Activated naive CD4-positive, alpha-beta T cell treated with anti-CD3 and anti-CD28 coated beads, Interleukin-2, amount 50 U/mL, for 16 hours (primary cell): ENCODE results near the gene FMO1.

Experiments used
- DNase-seq: peaks from one replicate; pipeline ENCODE4 v3.0.0-alpha.2; 2020

The FMO1 gene

DNA sequence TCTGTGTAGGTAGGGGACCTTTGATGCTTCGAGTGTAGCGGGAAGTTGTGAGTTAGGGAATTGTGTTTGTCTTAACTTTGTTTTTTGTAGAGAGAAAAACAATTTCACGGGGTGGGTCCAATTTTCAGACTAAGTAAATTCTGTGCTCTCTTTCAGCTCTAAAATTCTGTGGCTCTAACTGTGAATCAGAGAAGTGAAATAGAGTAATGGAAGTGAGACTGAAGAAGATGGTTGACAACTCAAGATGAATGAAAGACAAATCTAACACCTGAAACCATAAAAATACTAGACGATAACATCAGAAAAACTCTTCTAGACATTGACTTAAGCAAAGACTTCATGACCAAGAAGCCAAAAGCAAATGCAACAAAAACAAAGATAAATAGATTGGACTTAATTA is 4.4 kb upstream of the FMO1 start:
- no peak for DNase-seq

DNA sequence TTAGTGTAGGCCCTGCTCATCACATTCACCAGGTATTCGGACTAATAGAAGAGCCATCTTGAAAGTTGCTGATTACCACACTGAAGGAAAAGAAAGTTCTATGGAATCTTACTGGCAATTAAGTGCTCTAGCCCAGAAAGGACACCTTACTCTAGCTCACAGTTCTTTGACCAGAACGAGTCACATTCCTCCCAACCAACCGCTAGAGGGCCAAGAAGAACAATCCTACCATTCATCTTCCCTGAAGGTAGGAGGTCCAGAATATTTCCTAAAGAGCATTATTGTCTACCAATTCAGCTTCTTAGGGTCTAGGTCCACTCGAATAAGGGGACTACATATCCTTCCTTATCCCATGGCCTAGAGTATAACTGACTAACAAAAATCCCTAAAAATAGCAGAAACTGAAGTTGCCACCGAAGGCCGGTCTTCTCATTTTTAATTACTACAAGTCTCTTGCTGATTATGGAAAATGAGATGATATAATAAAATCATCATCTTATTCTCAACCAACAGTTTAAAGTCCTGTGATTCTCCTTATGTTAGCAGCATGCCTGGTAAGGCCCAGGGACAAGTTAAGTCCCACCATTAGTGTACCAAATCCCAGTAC is 2.7 kb upstream of the FMO1 start:
- DNase-seq = no peak

DNA sequence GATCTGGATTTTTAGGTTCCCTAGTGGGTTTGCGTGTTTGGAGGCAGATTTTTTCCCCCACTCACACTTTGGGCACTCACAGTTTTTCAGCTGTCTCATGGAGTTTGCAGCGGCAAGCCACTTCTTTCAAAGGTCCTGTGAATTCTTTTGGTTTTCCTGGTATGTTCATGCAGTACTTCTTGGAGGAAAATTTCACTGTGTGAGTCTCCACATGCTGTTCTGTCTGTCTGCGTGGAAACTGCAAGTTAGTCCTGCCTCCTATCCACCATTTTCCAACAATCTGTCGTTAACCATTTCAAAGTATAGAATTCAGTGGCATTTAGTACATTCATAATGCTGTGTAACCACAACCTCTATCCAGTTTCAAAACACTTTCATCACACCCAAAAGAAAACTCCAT is 793 bp upstream of the FMO1 start:
- DNase-seq = no peak

DNA sequence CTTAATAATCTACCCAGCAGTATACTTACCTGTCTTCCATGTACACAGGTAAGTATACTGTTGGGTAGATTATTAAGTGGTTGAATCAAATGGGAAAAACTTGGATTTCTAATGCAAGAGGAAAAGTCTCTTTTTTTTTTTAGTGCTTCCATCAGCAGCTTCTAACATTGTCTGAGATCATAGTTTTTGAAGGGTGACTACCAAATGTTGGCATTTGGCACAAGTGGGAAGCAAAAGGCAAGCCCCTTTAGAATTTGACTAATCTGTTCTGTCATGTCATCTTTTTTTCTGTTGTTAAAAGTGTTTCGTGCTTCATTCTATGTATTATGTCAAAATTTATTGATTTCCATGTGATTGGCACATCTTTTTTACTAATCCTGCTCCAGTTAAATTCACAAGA is 547 bp downstream of the FMO1 start:
- DNase-seq = no peak

DNA sequence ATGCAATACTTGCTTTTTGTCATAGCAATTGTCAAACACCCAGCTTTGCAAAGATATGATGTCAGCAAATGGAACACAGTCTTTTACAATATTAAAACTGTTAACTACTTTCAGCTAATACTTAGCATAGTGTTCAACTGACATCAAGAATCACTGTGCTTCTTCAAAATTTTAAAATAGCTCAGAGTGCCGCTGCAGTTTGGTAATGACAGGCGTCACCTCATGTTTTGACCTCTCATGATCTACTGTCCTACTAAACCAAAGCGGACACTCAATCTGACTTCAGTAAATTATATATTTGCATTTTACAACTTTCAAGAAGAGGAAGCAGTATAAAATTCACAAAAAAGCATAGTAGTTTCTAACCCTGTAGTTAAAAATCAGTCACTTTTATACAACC is 2.0 kb downstream of the FMO1 start:
- DNase-seq = no peak

DNA sequence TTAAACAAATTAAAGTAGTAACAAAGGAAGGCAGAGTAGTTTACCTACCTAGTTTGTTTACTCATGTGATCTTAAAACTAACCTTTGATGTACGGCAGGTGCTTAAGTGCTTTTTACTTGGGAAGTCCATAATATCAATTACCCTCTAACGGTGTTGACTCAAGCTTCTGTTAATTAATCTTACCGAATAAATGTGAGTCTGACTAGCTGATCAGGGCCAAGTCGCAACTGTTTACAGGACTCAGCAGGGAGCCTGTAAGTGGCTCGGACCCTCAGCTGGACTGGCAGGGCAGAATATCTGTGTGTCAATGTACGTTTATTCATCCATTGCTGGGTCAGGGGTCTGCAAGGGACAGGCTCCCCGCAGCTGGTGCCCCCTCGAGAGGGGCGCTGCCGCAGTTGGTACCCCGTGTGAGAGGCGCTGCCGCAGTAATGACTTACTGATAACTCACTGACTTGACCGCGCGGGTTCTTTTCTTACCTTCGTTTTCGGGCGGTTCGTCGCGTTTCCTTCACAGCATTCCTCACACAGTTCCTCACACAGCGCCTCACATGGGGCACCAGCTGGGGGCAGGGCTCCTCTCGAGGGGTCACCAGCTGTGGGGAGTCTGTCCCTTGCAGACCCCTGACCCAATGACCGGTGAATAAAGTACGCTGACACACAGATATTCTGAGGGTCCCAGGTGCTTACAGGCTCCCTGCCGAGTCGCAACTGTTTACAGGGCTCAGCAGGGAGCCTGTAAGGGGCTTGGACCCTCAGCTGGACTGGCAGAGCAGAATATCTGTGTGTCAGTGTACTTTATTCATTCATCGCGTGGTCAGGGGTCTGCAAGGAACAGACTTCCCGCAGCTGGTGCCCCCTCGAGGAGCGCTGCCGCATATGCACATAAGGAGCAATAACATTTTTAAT is 3.0 kb downstream of the FMO1 start:
- DNase-seq = peak; percentile 22

DNA sequence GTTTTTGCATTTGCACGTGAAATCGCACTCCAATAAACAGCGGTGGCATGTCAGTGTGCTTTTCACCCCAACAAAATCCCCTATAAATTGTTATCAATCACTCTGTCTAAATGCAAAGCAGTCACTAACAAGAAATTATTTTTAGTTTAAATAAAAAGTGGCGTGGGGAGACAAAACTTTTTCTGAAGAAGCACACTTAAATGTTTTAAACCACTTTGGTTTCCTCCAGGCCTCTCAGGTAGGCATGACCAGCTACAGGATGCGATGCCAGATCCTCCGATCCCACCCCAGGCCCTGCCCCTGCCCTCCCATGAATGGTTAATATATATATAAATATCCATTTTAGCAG is 3.6 kb downstream of the FMO1 start:
- DNase-seq = no peak

DNA sequence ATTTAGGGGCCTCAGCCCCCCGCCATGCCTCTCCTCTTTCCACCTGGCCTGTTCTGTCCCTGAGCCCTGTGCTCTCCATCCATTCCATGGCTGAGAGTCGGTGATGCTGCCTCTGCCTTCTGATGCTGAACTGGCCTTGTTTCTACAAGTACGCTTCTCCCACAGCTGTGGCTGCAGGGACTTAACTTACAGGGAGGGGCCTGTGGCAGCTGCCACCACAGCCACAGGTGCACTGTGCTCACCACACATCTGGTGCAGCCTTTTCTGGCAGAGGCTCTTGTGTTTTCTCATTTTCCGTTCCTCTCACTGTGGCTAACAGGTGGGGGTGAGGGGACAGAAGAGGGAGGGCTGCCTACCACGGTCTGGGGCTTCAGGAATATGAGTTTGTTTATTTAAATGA is 4.2 kb downstream of the FMO1 start:
- no peak for DNase-seq

DNA sequence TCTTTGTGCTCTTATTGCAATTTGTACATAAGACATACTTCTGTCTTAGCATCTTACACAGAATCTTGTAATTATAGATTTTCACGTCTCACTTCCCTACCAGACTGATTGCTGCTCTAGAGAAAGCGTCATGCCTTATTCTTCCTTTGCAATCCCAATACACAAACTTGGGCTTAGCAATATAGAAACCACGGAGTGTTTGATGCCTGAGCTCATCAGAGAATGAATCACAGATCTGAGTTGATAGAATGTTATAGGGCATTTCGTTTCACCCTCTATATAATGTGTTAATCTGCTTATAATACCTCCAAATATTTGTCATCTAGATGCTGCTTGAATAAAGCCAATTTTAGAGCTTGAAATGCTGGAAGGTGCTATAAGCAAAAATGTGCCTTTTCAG is 6.6 kb downstream of the FMO1 start:
- DNase-seq = no peak

DNA sequence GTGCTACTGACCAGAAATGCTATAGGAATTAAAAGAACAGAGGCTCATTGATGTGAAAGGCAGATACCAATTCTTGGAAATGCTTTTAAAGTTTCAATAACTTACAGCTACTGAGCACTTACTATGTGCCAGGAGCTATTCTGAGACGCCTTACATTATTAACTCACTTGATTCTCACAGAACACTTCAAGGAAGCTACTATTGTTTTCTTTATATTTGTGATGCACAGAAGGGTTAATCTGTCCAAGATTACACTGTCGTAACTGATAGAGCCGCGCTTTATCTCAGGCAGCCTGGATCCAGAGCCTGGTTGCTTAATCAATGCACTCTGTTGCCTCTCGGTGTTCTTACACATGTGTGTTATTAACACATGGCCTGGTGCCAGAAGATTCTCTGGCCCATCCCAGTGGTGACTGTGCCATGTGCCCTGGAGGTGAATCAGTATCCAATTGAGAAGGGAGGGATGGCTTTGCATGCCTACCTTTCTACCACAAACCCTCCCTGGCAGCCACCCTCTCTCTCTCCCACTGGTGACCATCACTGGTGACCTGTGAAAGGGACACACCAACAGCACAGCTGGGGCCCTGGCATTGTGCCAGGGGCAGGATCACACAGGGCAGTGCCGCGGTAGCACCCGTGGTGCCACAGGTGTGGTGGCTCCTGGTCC is 8.8 kb downstream of the FMO1 start:
- DNase-seq = no peak

DNA sequence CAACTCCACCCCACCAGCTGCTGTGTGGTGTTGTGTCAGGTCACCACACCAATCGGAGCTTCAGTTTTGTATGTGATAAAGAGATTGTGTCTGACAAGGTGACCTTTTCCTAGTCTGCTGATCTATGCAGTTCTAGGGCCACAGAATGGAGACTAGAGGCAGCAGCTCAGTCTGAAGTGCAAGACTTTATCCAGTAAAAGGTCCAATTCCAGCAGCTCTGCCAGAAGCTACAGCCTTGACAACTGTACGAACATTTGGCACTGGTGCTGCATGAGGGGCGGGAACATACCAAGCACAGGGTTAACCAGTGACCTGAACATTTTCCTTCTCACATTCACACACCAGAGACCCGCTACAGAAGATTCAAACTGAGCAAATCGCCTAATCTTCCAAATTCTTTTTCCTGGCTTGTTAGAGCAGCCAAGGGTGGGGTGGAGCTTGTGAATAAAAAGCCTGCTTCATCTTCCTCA is 9.3 kb downstream of the FMO1 start:
- no peak for DNase-seq

DNA sequence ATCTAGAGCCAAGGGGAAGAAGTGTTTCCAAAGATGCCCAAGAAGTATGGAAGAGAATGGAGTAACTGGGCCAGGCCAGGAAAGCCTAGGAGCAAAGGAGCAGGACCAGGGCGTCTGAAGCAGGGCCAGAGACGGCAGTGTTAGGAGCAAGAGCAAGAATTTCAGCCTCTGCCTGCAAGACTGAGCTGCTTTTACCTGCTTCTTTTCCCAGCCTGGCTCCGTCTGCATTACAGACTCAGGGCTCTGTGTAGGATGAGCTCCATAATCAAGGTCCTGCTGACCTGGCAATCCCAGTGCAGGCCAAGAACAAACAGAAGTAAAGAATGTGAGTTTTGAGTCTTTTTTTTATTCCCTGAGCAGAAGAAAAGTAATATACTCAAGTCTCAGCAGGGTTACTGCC is 10.1 kb downstream of the FMO1 start:
- no peak for DNase-seq

DNA sequence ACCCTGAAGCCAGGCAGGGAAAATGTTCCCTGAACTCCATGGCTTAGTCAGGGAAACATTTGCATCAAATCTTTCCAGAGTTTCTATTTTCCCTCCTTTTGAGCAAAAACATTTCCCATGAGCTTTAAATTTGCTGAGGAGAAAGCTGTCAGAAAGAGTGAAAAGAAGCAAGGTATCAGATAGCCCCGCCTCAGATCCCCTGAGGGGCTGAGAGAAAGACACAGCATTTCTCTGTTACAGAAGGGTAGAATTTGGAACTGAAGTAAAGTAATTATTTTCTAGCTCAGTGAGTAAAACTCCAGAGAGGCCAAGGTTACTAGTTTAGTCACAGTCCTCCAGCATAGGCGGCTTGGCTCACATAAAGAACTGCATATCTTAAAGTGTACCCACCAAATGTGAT is 10.6 kb downstream of the FMO1 start:
- no peak for DNase-seq

DNA sequence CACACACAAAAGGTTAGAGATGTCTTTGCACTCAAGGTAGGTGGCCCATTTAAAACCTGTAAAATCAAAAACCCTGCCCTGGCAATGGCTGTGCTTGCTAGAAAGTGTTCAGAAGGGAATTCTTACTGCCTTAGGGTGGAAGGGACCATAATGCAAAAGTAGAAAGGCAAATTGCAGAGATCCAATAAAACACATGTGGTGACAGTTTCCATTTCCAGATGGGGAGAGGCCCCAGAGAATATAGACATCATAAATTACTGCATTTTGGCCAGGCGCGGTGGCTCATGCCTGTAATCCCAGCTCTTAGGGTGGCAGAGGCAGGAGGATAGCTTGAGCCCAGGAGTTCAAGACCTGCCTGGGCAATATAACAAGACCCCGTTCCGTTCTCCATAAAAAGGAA is 13.0 kb downstream of the FMO1 start:
- no peak for DNase-seq

DNA sequence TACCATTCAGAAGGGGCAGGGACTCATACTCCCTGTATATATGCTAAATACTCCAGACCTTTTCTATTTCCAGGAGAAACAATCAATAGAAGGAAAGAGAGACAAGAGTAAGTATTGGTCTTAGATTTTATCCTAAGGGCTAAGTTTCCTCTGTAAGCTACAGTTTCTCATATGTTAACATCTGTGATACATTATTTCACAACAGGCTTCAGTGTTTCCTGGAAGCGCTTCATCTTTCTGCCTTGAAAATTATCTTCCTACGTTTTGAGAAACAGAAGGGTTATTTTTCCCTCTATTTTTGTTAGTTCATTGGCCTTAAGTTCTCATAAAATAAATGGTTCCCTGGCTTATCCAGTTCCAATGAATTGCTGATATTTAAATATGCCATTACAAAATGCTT is 15.6 kb downstream of the FMO1 start:
- DNase-seq = no peak

DNA sequence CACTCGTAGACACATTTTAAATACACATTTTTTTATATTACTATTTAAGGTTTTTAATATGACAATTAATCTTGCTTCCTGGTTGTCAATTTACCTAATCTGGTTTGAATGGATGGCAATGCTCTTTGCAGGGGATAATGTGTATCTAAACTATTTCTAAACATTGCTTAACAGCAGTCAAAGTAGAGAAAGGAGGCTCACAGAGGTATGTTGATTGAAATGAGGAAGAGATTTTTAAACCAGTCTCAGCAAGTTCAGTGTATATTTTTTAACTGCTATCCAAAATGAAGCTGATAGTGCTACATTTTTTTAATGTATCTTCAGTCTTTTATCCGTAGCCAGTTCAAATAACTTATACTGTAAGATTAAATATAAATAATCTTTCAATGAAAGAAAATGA is 17.4 kb downstream of the FMO1 start:
- no peak for DNase-seq

DNA sequence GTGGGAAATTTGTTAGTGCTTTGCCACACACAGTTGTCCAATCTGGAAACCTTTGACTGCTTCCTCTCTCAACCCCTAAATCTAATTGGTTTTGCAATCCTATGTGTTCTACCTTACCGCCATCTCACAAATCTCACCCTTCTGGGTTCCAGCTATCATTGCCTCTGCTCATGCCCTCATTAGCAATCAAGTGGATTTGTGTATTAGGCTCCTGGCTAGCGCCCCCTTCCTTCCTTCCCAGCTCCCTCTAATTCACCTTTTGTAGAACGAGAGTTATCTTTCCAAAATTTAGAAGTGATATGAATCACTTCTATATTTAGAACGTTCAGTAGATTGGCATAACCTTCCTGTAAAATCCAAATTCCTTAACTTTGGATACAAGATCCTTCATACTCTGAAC is 18.6 kb downstream of the FMO1 start:
- DNase-seq = no peak

DNA sequence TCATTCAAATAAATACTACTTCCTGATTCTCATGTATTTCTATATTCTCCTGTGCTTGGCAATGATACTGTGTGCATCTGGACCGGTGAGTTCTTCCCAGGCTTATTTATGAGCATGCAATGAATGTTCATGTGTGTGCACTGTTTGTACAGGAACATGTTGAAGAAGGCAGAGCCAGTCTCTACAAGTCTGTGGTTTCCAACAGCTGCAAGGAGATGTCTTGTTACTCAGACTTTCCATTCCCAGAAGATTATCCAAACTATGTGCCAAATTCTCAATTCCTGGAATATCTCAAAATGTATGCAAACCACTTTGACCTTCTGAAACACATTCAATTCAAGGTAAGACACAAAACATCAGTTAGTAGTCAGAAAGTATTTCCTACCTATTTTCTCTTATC is 19.1 kb downstream of the FMO1 start:
- no peak for DNase-seq

DNA sequence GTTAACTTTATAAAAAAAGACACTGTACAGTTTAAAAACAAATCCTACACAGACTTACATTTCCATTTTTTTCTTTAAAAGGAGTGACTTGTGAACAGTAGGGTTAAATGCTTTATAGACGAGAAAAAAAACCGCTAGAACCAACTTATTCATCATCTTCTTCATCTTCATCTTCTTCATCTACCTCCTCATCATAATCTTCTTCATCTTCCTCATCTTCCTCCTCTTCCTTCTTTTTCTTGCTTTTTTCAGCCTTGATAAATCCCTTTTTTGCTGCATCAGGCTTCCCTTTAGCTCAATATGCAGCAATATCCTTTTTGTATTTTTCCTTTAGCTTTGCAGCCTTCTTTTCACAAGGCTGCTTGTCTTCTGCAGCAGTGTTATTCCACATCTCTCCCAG is 22.5 kb downstream of the FMO1 start:
- DNase-seq = no peak

DNA sequence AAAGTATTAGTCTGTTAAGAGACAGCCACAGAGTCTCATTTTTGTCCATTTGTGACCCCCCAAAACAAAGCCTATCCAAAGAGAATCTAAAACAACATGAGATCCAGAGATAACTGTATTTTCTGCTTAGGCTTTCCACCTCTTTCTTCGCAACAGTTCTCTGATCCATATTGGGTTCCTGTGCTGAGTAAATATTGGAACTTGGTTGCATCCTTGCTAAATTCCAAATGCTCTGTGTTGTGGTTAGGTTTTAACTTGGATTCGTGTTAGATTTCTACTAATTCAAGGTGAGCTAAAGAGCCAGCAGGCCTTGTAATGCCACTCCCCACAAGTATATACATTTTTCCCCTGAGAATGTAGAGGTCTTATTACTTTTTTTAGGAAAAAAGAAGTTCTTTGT is 29.2 kb downstream of the FMO1 start:
- no peak for DNase-seq

DNA sequence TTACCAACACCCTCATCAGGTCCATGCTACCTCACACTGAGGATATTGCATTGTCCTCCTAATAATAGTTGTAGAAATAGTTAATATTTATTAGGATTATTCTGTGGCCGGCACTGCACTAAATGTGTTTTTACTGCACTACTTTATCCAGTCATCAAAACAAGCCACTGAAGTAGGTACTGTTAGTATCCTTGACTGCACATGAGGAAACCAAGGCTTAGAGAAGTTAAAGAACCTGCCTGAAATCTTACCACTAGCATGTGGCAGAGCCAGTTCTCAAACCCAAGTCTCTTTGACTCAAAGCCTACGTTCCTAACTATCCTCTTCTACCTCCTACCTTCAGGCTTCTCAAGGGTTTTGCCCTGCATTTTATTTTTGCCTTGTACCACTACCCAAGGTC is 30.9 kb downstream of the FMO1 start:
- DNase-seq = no peak

DNA sequence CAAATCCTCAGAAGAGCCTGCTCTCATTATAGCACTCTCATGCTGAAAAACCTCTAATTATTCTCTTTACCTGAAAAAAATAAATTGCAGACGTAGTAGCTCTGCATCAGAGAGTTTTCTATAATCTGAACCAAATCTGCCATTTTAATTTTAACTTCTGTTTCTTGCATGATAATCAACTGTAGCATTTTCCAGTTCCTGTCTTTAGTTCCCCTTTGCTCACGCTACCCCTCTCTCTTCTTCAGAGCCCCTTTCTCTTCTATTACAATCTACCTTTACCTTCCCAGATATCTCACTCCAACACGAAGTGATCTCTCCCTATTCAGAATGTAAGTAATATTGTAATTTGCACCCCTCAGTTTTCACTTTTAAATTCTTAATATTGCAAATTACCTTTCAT is 31.4 kb downstream of the FMO1 start:
- DNase-seq = no peak

DNA sequence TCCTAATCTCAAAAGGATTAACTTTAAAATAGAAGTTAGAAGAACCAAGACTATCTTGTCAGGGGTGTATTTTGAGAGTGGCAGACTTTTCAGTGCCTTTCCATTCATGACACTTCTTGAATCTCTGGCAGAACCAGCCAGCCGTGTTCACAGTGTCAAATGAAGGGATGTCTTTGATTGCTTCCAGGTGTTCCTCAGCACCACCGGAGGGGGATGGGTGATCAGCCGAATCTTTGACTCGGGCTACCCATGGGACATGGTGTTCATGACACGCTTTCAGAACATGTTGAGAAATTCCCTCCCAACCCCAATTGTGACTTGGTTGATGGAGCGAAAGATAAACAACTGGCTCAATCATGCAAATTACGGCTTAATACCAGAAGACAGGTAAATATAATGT is 32.3 kb downstream of the FMO1 start:
- DNase-seq = no peak

DNA sequence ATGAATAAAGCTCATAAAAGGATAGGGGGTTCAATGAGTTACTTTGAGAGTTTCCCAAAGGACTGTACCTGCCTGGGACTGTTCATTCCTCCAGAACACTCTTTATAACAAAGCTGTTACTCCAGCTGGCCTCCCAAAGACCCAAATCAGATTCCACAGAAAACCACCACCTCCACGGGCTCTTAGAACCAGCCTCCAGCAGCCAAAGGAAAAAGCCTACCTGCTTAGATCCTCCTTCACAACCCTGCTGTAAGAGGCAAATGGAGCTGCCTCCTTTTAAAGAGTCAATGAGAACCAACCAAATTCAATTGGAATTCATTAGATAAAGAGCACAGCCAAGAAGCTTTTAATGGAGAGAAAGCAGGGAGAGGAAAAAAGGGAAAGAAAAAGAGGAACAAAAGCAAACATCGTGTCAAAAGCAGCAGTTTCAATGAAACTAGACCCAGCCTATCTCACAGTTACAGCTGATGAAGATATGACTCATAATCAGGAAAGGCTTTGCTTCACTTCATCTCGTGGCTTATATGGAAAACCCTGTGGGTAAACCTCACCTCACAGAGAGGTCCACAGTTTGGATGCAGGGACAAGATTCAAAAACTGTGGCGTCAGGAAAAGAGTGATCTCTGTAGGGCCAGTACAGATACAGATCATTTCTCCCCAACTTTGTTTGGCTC is 37.9 kb downstream of the FMO1 start:
- DNase-seq = no peak
